Chondrocyte (in vitro differentiated cells): ENCODE data around the gene BCL2L2. TPM values are rescaled to one million over a fixed set of nuclear protein-coding genes. Genes with fewer than 3 reads are reported as not detected.

Experiments
- DNase-seq: peaks from one replicate; pipeline ENCODE4 v3.0.0; 2021; ENCODE audit warnings: mixed read lengths, low spot score
- H3K27ac Mint-ChIP-seq: one replicate; pipeline ENCODE4 v1.8.0; 2021; ENCODE audit warnings: mild to moderate bottlenecking, moderate library complexity, mixed read lengths; ENCODE audit not compliant: unreplicated experiment
- H3K27me3 Mint-ChIP-seq: 2 replicates; pipeline ENCODE4 v1.8.0; 2021; ENCODE audit warnings: low read depth, mixed read lengths
- H3K36me3 Mint-ChIP-seq: 2 replicates; pipeline ENCODE4 v1.8.0; 2021; ENCODE audit warnings: low read depth, mixed read lengths
- H3K4me1 Mint-ChIP-seq: 2 replicates; pipeline ENCODE4 v1.8.0; 2021; ENCODE audit warnings: low read depth, mild to moderate bottlenecking, mixed read lengths
- H3K4me3 Mint-ChIP-seq: one replicate; pipeline ENCODE4 v1.8.0; 2021; ENCODE audit warnings: mild to moderate bottlenecking, moderate library complexity, mixed read lengths; ENCODE audit not compliant: unreplicated experiment
- H3K9me3 Mint-ChIP-seq: 2 replicates; pipeline ENCODE4 v1.8.0; 2021; ENCODE audit warnings: low read depth, mixed read lengths
- total RNA-seq: library from RNA; stranded (reverse); gene quantifications from 3 replicates; pipeline ENCODE4 v1.2.1, GENCODE V29; 2021
- TF ChIP-seq, protein P1 (sequence below): fragments of 200-600 bp; sonication (generic); IDR thresholded peaks from 2 replicates; pipeline ENCODE4 v1.5.0; 2021; ENCODE audit warnings: antibody characterized with exemption, mild to moderate bottlenecking, moderate library complexity

The BCL2L2 gene
- total RNA-seq, 1 donor from 2014 or later = 21.8 TPM

DNA sequence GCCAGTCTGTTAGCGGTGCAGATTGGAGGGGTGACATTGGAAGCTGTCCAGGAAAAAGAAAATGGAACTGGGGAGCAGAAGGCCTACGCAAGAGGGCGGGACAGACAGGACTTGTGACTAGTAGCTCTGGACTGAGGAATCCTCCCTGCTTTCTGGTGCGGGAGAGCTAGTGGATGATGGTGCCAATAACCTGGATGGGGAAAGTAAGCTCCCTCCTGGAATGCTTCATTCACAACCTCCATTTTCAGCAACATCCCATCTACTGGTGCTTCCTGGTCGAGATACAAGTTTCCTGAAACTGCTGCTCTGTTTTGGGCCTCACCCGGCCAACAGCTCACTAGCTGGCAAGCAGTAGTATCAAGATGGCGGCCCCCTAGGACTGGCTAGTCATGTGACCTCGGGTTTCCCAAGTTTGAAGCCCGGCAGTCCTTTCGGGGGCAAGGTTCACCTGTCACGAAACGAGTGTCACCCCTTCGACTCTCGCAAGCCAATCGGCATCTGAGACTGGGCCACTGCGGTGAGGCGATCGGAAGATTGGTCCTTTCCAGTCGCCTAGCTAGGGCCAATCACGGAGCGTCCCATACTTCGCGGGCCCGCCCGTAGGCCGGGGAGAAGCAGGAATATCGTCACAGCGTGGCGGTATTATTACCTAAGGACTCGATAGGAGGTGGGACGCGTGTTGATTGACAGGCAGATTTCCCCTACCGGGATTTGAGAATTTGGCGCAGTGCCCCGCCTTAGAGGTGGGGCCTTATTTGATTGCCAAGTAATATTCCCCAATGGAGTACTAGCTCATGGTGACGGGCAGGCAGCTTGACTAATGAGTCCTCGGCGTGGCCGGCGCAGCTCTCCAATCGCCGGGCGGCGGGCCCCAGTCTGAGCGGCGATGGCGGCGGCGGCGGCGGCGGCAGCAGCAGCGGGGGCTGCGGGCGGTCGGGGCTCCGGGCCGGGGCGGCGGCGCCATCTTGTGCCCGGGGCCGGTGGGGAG is 14.2 kb downstream of the BCL2L2 start, which contains the start of gene PABPN1:
Gene PABPN1 (plus strand): TSS at position 874 of the 988 bp plus-strand sequence. CDS start 13 bp downstream, at position 887.
- DNase-seq = peak; percentile 98
- Mint-ChIP-seq H3K9me3 (no peaks in the 10 kb centered on the region), H3K36me3 (peaks cover 19% of the 10 kb centered on the region), H3K4me1 (peaks cover 34% of the 10 kb centered on the region), H3K4me3 (peak within 1 kb of the TSS; percentile 95), H3K27me3 (no peaks in the 10 kb centered on the region), H3K27ac (peak within 1 kb of the TSS; percentile 97)
- TF ChIP-seq, protein P1, sequence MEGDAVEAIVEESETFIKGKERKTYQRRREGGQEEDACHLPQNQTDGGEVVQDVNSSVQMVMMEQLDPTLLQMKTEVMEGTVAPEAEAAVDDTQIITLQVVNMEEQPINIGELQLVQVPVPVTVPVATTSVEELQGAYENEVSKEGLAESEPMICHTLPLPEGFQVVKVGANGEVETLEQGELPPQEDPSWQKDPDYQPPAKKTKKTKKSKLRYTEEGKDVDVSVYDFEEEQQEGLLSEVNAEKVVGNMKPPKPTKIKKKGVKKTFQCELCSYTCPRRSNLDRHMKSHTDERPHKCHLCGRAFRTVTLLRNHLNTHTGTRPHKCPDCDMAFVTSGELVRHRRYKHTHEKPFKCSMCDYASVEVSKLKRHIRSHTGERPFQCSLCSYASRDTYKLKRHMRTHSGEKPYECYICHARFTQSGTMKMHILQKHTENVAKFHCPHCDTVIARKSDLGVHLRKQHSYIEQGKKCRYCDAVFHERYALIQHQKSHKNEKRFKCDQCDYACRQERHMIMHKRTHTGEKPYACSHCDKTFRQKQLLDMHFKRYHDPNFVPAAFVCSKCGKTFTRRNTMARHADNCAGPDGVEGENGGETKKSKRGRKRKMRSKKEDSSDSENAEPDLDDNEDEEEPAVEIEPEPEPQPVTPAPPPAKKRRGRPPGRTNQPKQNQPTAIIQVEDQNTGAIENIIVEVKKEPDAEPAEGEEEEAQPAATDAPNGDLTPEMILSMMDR = no peak

DNA sequence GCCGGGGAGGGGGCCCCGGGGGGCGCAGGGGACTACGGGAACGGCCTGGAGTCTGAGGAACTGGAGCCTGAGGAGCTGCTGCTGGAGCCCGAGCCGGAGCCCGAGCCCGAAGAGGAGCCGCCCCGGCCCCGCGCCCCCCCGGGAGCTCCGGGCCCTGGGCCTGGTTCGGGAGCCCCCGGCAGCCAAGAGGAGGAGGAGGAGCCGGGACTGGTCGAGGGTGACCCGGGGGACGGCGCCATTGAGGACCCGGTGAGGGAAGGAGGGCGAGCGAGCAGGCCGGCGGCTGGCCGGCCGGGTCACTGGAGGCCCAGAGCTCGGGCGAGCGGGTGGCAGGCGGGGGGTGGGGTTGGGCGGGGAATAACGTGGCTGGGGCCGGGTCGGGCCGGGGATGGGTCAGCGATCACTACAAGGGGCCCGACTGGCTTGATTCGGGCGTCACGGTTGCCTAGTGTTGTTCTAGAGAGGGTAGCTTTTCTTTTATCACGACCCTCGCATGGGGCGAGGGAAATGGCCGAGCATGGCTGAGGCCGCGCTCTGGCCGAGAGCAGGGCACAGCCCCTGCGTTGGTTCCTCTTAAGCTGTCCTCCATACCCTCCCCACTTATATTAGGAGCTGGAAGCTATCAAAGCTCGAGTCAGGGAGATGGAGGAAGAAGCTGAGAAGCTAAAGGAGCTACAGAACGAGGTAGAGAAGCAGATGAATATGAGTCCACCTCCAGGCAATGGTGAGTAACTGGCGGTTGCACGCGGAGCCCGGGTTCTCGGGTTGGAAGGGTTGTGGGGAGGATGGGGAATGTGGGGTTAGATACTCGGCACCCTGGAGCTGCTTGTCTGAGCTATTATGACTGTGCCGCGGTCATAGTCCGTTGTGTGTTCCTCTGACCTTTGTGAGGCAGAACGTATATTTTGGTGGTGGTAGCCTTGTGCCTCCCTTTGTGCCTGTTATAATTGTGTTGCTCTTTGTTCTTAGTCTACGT is 15.2 kb downstream of the BCL2L2 start:
- peaks cover 32% of the 10 kb centered on the region for H3K4me1 Mint-ChIP-seq
- DNase-seq = no peak

GRCh38 chr14:23322568-23323517 is 16.2 kb downstream of the BCL2L2 start:
- Mint-ChIP-seq H3K27ac (peak overlapping the region; percentile 91), H3K4me1 (peaks cover 33% of the 10 kb centered on the region), H3K9me3 (no peaks in the 10 kb centered on the region), H3K36me3 (peaks cover 19% of the 10 kb centered on the region), H3K4me3 (peak overlapping the region; percentile 95), H3K27me3 (no peaks in the 10 kb centered on the region)
- DNase-seq = no peak
- TF ChIP-seq, protein P1 = no peak

More for the DNA sequence above, 15.2 kb downstream of the BCL2L2 start:
- TF ChIP-seq, protein P1 = no peak
- H3K9me3 Mint-ChIP-seq = no peaks in the 10 kb centered on the region
- H3K27me3 Mint-ChIP-seq = no peaks in the 10 kb centered on the region
- peak overlapping the region; percentile 91 for H3K27ac Mint-ChIP-seq
- H3K36me3 Mint-ChIP-seq = peaks cover 19% of the 10 kb centered on the region
- peak overlapping the region; percentile 95 for H3K4me3 Mint-ChIP-seq

- H3K27me3 Mint-ChIP-seq = no peaks in the 10 kb centered on the region
- no peak for DNase-seq
- H3K4me3 Mint-ChIP-seq = no peak overlapping the region
- H3K4me1 Mint-ChIP-seq = peaks cover 35% of the 10 kb centered on the region
- TF ChIP-seq, protein P1 = no peak
- H3K9me3 Mint-ChIP-seq = no peaks in the 10 kb centered on the region
- H3K36me3 Mint-ChIP-seq = peaks cover 19% of the 10 kb centered on the region
- H3K27ac Mint-ChIP-seq = no peak overlapping the region
These were observed 17.3 kb downstream of the BCL2L2 start for GRCh38 chr14:23323838-23324454.
